AG04450 (cell line): ENCODE data around the gene ZNF236. TPM values are rescaled to one million over a fixed set of nuclear protein-coding genes. Genes with fewer than 3 reads are reported as not detected.

Experiments
- CTCF ChIA-PET: fragments of 300-600, 350-600 bp; formaldehyde crosslinking; extraction: SDS; loops from one replicate; lab custom pipeline; 2022; ENCODE audit warnings: antibody characterized with exemption, inconsistent platforms; lab: Charles Lee
- POLR2A ChIA-PET: fragments of 350-600 bp; formaldehyde crosslinking; extraction: SDS; loops from one replicate; lab custom pipeline; 2021; ENCODE audit warnings: antibody characterized with exemption, inconsistent platforms; lab: Yijun Ruan, JAX
- DNase-seq: peaks from one replicate; pipeline ENCODE4 v3.0.0-alpha.2; 2011; ENCODE audit warnings: low read depth, low spot score
- H3K27ac ChIP-seq: one replicate; pipeline ENCODE4 v1.5.1; 2012; ENCODE audit warnings: low read depth, low read length, control low read depth
- H3K27me3 ChIP-seq: one replicate; pipeline ENCODE4 v1.6.0; 2012; ENCODE audit warnings: low read length; ENCODE audit not compliant: control insufficient read depth, insufficient read depth
- H3K4me3 ChIP-seq: 2 replicates; pipeline ENCODE4 v1.5.1; 2011; ENCODE audit warnings: mild to moderate bottlenecking, low read depth, low read length, control low read depth
- H3K9me3 ChIP-seq: 2 replicates; pipeline ENCODE4 v1.5.1; 2012; ENCODE audit warnings: low read length; ENCODE audit not compliant: control insufficient read depth, insufficient read depth
- polyA plus RNA-seq: library from polyadenylated mRNA; depleted of rRNA; stranded (reverse); fragments of >200 nt; gene quantifications from 2 replicates; pipeline ENCODE4 v1.2.3, GENCODE V29; 2011
- TF ChIP-seq, protein P1 (sequence below): IDR thresholded peaks from 2 replicates; pipeline ENCODE4 v1.5.1; 2011; ENCODE audit warnings: low read depth, low read length, control low read depth, inconsistent platforms

The ZNF236 gene
- polyA plus RNA-seq, 1 experiment: 5.3 TPM

GRCh38 chr18:76994086-76994654 lies 171.8 kb downstream of the ZNF236 start:
- TF ChIP-seq, protein P1, sequence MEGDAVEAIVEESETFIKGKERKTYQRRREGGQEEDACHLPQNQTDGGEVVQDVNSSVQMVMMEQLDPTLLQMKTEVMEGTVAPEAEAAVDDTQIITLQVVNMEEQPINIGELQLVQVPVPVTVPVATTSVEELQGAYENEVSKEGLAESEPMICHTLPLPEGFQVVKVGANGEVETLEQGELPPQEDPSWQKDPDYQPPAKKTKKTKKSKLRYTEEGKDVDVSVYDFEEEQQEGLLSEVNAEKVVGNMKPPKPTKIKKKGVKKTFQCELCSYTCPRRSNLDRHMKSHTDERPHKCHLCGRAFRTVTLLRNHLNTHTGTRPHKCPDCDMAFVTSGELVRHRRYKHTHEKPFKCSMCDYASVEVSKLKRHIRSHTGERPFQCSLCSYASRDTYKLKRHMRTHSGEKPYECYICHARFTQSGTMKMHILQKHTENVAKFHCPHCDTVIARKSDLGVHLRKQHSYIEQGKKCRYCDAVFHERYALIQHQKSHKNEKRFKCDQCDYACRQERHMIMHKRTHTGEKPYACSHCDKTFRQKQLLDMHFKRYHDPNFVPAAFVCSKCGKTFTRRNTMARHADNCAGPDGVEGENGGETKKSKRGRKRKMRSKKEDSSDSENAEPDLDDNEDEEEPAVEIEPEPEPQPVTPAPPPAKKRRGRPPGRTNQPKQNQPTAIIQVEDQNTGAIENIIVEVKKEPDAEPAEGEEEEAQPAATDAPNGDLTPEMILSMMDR: no peak
- ChIA-PET CTCF (interaction anchor here (1.0 to 4.3 kb wide), 4 partner anchors 9 to 218 kb away, joined by 3 to 41 read pairs (median 5); no protein-coding TSS in a partner anchor), POLR2A (no interaction called here)
- no peak overlapping the region for H3K27ac ChIP-seq
- no peak overlapping the region for H3K4me3 ChIP-seq
- H3K27me3 ChIP-seq: peaks cover 26% of the 10 kb centered on the region
- peak; percentile 8 for DNase-seq
- peaks cover 5% of the 10 kb centered on the region; the same call in 1 of the 2 replicates for H3K9me3 ChIP-seq

DNA sequence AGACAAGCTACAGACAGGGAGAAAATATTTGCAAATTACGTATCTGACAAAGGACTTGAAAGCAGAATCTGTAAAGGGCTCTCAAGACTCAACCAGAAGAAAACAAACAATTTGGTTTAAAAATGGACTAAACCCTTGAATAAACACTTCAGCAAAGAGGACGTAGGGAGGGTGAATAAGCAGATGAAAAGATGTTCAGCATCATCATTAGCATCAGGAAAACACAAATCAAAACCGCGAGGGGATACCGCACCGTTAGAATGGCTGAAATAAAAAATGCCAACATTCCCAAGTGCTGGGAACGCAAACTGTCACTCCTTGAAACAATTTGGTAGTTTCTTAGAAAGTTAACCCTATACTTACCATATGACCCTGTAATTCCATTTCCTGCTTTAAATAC lies 173.5 kb downstream of the ZNF236 start:
- ChIA-PET POLR2A (no interaction called here), CTCF (interaction anchor here (0.6 to 6.4 kb wide), 5 partner anchors 12 to 195 kb away, joined by 3 to 69 read pairs (median 3); no protein-coding TSS in a partner anchor)
- Histone ChIP-seq H3K27me3 (peaks cover 21% of the 10 kb centered on the region), H3K4me3 (no peak overlapping the region), H3K27ac (no peak overlapping the region), H3K9me3 (no peaks in the 10 kb centered on the region; the same call in 1 of the 2 replicates)
- DNase-seq: no peak
- TF ChIP-seq, protein P1: no peak

DNA sequence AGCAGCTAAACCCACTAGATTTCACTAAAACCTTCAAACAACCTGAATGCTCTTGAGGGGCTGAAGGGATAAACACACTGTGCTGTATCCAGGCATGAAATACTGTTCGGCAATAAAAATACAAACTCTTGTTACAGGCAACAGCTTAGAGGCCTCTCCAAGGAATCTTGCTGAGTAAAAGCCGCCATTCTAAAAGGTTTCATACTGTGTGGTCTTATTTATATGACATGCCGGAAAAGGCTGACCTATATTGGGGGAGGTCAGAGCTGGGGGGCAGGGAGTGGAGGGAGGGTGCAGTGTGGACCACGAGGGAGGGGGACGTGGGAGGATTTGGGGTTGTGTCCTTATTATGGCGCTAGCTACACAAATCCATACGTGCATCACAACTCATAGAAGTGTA lies 174.1 kb downstream of the ZNF236 start:
- Histone ChIP-seq H3K9me3 (no peaks in the 10 kb centered on the region; the same call in 1 of the 2 replicates), H3K27me3 (peaks cover 19% of the 10 kb centered on the region), H3K4me3 (no peak overlapping the region), H3K27ac (no peak overlapping the region)
- no peak for DNase-seq
- TF ChIP-seq, protein P1: no peak
- CTCF ChIA-PET: interaction anchor here (0.6 to 6.4 kb wide), 8 partner anchors 13 to 216 kb away, joined by 3 to 69 read pairs (median 4); no protein-coding TSS in a partner anchor
- POLR2A ChIA-PET: no interaction called here

DNA sequence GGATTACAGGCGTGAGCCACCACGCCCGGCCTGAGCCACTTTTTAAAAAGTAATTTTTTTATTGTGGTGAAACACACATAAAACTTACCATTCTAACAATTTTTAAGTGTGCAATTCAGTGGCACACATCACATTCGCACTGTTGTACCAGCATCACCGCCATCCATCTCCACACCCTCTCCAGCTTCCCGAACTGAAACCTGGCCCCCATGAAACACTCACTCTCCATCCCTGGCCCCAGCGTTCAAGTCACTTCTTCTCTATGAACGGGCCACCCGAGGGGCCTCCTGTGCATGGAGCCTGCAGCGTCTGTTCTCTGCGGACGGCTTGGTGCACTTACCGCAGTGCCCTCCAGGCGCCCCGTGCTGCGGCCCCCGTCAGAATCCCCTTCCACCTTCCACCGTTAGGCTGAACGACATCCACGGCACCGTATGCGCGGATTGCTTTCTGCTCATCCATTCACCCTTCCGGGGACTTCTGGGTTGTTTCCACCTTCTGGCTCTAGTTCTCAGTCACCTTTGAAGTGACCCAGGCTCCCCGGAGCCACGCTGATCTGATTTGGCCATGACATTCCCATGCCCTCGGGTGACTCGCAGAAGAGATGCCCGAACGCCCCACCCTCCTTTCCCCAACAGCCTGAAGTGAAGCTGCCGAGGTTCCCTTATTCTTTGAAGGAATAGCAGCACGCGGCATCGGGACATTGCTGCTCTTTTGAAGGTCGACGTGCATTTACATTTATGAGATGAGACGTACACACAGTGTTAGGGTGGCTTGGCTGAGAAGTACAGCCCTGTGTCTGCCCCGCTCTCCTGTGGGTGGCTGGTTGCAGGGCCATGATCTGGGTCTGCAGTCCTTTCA lies 175.8 kb downstream of the ZNF236 start:
- Histone ChIP-seq H3K9me3 (no peaks in the 10 kb centered on the region; the same call in 1 of the 2 replicates), H3K4me3 (no peak overlapping the region), H3K27ac (no peak overlapping the region), H3K27me3 (peaks cover 14% of the 10 kb centered on the region)
- ChIA-PET POLR2A (no interaction called here), CTCF (interaction anchor here (0.6 to 6.4 kb wide), 8 partner anchors 13 to 631 kb away, joined by 4 to 69 read pairs (median 8); no protein-coding TSS in a partner anchor)
- DNase-seq: no peak
- TF ChIP-seq, protein P1: no peak
